DMS53 treated with DMSO at 0.1 percent for 48 hours (cell line): Measurements from ENCODE around the gene ARR3.
"Not testable (repeated sequence)": the region's sequence is repeated elsewhere in the genome, so short reads cannot be mapped to it uniquely, and the experiment has no call there.

Experiments used
- DNase-seq: peaks from one replicate; lab custom pipeline; 2025; ENCODE audit not compliant: unreplicated experiment; lab: John Stamatoyannopoulos, UW

Gene ARR3

DNA sequence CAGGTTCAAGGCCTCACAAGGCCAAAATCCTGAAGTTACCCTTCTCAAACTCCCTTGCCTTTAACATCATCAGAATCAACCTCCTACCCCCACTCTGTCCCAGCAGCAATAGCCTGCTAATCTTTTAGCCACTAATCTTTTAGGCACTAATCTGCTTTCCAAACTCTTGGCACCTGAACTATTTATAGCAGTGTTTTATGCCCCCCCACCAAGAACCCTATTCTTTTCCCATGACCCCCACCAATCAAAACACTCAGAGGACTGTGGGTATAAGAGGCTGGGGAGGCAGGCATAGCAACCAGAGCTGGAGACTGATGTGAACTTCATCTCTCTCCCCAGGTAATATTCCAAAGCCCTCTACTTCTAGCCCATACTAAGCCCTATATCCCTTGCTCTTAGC, at the start of gene ARR3:
ARR3 (plus strand) TSS at position 301 of the 400 bp plus-strand sequence. CDS start 1,052 bp downstream, outside the sequence.
- DNase-seq, result no peak

DNA sequence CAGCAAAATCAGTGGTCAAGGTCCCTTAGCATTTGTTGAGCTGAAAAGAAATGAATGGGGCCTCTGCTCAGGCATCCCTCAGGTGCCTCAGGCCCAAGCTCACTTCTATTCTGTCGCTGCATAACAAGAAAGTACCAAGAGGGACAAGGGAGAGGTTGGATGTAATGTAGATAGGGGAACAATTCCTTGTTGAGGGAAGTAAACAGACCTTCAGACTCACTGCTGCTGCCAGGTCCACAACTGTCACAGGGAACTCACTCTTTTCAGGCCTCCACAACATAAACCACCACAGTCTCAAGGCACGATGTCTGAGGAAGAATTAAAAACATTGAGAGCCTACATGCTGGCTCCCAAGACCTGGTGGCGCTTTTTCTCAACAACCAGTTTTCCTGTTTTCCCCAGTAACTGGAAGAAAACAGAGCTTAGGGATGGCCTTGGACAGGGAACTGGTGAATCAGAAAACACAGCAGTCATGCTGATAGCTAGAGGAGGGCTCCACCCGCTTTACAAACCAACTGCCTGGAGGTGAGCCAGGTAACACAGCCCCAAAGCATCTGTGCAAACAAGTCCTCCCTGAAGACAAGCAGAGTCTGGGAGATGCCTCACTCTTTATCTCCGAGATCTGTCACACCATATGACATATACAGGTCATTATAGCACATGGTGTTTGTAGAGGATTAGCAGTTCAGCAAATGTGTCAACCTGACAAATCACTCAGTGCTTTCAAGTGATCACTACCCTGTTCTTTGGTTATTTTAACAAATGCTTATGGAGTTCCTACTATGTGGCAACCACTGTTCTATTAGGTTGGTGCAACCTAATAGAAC, 48.0 kb upstream of the ARR3 start:
- peak; percentile 97 for DNase-seq

DNA sequence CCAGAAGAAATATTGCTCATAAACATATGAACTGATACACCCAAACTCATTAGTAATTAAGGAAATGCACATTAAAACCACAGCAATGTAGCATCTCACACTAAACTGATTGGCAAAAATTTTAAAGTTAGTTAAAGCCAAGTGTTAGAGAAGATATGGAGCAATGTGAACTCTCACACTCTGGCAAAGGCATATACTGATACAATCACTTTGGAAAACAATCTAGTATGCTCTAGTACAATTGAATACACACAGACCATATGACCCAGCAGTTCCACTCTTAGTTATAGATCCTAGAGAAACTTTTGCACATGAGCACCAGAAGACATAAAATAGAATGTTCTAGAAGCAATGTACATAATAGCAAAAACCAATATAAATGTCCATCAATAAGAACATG, 42.1 kb upstream of the ARR3 start:
- no peak for DNase-seq

DNA sequence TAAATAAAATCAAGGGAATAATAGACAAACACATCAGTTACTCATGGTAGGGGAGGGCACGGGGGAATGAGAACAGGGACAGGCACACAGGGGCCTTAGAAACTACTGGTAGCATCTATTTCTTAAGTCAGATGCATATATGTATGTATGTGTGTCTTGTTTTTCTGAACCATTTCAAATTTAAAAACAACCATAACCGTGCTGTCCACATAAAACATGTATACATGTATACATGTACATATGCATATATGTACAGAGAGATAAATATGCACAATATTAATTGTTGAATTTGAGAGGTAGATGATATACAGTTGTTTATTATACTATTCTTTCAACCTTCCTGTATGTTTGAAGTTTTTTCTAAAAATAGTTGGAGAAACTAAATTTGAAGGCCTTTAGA, 41.4 kb upstream of the ARR3 start:
- no peak for DNase-seq

DNA sequence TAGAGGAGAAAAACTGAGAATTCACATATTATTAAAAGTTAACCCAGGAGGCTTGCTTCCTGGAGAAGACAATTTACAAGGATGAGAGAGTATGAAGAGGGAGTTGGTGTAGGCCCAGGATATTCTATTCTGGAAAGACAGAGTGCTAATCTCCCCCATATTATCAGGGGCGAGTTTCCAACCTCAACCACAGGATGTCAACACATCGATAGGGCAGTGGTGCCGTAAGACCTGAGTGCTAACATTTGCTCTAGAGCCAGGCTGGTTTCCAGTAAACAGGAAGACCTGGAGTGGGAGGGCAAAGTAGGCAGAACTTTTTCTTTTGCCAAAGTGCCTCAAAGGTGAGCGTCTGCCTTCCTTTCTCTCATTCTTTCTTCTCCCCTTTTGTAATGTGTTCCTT, 36.5 kb upstream of the ARR3 start:
- no peak for DNase-seq

DNA sequence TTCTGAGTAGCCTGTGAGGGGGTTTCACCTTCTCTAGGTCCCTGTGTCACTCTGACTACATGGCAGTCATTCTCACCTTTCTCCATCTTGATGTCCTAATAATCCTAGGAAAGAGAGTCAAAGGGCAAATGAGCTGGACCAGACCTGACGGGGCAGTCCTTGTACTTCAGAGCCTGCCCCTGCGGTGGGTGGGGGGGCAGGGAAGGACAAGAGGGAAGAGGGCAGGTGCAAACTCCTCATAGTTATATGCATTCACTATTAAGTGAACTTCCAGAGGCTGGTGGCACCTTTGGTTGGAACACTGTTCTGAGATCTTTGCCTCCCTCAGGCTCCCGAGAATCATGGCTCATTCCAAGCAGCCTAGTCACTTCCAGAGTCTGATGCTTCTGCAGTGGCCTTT, 33.8 kb upstream of the ARR3 start, which contains the start of gene AWAT1:
AWAT1 (plus strand) TSS at position 301 of the 400 bp plus-strand sequence; CDS start at position 342, 41 bp downstream.
- no peak for DNase-seq

DNA sequence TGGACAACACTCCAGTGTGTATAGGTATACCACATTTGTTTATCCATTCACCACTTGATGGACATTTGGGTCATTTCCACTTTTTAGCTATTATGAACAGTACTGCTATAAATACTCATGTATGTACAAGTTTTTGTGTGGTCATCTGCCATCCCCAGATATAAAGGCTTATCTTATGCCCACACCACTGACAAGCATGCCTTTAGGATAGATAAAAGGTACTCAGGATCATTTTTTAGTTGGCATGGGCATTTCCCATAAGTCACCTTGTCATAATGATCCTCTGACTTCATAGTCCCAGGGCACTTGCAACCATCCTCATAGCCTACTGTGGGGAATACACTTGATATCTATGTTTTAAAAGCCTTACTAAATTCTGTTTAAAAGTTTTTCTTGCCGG, 27.4 kb upstream of the ARR3 start:
- DNase-seq, result no peak

DNA sequence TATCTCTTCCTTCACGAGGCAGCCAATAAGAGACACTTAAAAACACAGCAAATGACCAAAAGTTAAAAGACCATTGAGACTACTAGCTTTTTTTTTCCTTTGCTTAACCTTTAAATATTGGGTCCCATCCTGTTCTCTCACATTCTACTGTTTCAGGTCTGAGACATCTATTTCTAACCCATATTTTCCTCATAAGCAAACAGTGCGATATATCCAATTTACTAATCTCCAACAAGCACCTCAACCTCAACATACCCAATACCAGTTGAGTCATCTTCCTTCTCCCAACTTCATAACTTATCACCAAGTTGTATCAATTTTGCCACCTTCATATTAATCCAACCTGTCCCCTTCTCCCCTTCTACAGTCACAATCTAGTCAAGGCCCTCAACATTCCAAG, 26.6 kb upstream of the ARR3 start:
- no peak for DNase-seq

DNA sequence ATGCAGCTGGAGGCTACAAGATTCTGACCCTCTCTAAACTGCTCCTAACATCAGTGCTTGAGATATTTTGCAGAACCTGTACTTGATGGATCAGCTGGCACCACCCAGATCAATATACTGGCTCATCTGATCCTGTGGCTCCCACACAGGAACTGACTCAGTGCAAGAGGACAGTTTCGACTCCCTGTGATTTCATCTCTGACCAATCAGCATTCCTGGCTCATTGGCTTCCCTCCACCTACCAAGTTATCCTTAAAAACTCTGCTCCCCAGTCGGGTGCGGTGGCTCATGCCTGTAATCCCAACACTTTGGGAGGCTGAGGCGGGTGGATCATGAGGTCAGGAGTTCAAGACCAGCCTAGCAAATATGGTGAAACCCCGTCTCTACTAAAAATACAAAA, 24.5 kb upstream of the ARR3 start:
- DNase-seq, result not testable (repeated sequence)

DNA sequence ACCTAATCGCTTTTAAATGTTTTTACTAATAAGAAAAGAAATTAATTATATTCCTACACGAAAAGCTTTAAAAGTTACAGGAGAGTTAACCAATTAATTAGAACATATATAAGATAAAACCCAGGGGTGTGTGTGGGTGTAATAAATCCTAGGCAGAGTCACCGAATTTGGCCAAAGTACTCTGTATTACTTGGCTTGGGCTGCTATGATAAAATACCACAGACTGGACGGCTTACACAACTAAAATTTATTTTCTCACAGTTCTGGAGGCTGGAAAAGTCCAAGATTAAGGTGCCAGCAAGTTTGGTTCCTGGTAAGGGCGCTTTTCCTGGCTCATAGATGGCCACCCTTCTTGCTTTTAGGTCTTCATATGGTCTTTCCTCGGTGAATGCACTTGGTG, 23.3 kb upstream of the ARR3 start:
- DNase-seq, result no peak

DNA sequence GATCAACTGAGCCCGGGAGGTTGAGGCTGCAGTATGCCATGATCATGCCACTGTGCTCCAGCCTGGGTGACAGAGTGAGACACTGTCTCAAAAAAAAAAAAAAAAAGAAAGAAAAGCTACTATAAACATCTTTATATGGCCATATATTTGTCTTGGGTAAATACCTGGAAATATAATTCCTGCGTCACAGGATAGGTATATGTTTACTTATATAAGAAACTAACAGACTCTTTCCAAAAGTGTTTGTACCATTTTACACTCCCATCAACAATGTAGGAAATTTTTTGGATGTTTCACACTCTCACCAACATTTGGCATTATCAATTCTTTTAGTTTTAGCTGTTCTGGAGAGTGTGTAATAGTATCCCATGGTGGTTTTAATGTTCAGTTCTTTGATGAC, 20.9 kb upstream of the ARR3 start:
- DNase-seq, result peak; percentile 62

DNA sequence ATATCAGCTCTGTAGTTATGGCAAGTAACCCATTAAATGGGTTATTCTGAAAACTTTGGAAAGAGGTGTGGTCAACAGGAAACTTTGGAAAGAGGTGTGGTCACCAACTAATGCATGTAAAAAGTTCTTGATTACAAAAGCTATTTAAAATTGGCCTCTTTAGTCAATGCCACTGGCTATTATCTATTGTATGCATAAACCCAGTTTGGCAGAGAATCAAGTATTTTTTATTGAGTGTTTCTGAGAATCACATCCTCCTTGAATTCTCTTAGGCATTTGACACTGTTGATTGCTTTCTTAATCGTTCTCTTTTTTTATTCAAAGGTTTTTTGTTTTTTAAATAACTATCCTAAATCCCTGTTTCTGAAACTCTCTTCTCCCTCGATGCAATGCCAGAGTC, 15.6 kb upstream of the ARR3 start:
- no peak for DNase-seq

DNA sequence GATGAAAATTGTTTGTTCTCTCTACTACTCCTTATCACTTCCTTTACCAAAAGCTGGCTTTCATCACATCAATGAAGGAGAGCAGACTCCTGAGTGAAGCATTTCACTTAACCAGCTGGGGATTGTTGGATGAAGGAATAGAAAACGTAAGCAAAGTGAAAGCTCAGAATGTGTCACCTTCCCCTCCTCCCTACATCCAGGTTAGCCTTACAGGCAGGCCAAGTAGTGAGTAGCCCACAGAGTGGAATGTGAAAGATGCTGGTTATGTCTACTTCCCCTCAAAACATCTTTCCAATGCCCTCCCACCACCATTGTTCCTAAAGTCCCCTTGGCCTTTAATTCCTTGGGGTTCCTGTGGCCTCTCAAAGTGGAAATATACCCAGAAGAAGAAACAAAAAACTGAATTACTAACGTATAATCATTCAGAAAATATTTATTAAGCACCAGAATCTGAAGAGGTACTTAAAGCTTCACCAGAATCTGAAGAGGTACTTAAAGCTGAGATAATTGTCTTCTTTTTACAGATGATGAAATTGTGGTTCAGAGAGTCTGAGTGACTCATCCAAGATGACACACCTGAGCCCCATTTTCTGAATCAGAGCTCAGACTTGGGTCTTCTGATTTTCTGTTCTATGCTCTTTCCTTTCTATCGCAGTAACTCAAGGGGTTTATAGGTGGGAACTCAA, 14.6 kb upstream of the ARR3 start:
- peak; percentile 45 for DNase-seq

DNA sequence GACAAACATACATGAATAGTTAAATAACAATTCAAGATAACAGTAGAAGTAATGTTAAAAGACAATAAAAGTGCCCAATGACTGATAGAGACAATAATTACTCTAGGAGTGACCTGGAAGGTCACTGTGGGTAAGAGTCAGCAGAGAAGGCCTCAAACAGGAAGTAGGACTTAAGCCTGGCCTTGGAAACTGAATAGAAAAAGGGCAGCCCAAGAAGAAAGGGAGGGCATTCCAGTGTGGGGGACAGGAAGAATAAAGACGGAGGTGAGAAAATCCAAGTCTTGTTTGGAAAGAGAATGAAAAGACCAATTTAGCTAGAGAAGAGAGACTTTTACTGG, 14.1 kb upstream of the ARR3 start:
- no peak for DNase-seq

DNA sequence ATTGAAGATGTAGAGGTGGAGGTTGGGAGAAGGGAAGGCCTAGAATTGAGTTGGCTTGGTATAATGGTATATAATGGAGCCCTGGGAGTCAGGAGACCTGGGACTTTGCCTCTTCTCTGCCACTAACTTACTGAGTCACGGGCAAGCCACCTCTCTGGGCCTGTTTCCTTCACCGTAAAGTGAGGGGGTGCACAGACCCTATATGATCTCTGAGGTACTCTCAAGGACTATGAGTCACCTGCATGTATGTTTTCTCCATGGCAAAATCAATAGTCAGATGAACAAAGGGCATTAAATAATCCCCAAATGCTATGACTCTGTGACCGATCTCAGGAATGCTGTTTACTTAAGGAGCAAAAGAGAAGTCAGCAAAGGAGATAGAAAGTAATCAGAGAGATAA, 13.2 kb upstream of the ARR3 start:
- no peak for DNase-seq

DNA sequence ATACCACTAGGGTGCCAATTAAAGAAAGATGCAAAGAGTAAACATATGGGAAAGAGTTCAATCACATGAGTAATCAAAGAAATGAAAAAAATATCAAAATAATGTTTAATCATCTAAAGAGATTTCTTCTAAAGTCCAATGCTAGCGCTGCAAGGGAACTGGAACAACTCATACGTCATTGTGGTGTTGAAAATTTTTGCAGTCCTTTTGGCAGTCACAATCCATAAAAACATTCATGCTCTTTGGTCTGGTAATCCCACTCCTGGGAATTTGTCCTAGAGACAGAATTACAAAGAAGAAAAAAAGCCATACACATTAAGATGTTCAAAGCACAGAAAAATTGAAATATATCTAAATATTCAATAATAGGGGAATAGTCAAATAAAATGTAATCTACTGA, 12.7 kb upstream of the ARR3 start:
- DNase-seq, result no peak

DNA sequence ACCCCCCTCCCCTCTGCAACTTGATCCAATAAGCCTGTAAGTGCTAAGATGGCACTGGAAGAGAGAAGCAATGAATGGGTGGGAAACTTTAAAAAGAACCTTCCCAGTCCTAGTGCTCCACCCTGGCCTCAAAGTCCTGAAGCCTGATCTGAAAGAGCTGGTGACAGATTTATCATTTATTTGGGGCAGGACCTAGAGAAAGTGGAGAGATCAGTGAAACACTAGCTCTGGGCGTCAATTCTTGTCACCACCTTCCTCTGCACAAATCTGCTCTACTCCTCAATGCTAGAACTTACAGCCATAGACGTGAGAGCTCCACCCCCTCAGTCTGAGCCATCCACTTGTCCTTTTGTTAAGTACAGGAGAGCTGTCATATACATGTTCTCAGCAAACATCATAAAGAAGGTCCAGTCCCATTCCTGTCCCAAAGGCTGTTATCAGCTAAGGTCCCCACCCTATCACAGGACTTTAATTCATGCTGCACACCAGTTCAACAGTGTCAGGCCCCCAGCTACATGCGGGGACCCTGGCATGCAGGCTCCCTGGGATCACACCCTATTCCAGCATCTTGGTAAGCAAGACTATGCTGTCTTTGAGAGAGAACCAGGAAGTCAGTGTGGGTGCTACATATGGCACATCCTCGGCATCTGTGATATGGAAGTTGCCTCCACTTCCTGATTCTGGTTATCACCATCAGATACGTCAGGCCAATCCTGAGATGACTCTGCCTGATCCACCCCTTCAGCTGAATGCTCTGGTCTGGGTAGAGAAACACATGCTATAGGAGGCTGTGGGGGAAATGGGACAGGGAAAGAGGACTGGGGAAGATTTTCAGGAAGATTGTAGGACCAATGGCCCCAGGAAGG, 10.5 kb upstream of the ARR3 start:
- DNase-seq, result peak; percentile 2

DNA sequence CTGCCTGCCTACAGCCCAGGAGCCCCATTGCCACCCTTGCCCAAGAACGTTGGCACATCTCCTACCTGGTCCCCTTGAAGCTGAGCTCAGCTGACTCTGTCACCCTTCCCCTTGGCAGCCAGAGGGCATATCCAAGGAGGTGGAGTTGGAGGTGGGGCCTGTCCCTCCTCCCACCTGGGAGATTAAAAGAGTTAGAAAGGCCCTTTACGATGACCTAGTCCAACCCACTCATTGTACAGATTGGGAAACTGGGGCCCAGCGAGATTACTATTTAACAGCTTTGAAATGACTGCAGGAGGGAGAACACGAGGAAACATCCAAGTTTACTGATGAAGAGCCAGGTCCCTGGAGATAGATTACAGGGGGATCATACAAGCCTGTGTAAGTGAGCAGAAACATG, 8.0 kb upstream of the ARR3 start, which contains the start of gene P2RY4:
P2RY4 (minus strand) TSS at position 101 of the 400 bp plus-strand sequence. CDS start 580 bp downstream, outside the sequence.
- no peak for DNase-seq

DNA sequence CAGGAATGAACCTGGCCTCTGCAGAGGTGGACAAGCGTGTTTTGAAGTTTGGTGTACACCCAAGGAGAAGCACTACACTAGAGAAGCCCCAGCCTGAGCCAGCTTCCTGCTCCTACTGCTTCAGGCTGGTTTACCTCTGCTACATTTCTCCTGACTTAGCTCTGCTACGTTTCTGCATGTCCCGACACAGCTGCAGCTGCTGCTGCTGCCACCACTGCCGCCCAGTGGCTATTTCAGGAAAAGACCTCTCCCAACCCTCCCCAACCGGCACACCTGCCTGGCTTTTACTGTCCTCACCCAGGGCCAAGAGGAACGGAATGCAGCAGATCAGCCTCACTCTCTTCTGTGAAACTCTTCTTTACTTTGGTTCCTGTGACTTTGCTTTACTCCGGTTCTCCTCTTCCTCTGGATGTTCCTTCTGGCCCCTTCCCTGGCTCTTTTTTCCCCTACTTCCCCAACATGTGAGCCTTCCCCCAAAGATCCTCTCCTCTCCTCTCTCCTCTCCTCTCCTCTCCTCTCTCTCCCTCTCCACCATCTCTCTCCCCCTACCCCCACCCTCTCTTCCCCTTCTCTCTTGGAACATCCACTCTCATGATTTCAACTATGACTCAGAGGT, 5.1 kb upstream of the ARR3 start:
- DNase-seq, result peak; percentile 87

DNA sequence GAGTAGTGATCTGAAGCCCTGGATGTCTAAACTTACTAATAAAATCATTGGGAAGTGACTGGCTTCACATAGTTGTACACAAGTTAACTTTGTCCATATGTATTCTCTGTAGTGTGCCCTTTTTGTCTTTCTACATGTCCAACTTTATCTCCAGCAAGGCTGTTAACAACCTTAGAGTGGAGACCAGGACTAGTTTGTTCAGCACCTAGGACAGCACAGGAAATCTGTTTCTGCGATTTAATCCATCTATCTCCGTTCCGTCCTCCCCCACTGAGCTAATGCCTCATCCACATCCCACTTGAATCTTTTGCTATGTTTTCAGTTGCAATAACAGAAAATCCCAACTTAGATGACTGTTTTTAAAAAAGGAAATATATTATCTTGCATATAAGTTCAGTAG, 3.4 kb upstream of the ARR3 start:
- DNase-seq, result no peak

DNA sequence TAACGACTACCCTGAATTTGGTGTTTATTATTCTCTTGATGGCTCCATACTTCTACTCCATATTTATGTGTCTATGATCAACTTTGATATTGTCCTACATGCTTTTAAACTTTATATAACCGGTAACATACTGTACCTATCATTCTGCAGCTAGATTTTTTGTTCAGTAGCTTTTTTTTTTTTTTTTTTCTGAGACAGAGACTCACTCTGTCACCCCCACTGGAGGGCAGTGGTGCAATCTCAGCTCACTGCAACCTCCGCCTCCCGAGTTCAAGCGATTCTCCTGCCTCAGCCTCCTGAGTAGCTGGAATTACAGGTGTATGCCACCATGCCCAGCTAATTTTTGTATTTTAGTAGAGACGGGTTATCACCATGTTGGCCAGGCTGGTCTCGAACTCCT, 5.9 kb downstream of the ARR3 start:
- DNase-seq, result not testable (repeated sequence)
